Osteoblast (primary cell): ENCODE measurements around the gene HPSE2. TPM values are rescaled to one million over a fixed set of nuclear protein-coding genes. Genes with fewer than 3 reads are reported as not detected.

Source experiments
- DNase-seq: peaks from one replicate; pipeline ENCODE4 v3.0.0; 2011; ENCODE audit warnings: low spot score, mixed read lengths; ENCODE audit not compliant: insufficient read length; ENCODE audit errors: missing footprints
- H2AFZ ChIP-seq: 2 replicates; pipeline ENCODE4 v1.6.0; 2011; ENCODE audit warnings: mild to moderate bottlenecking, low read length
- H3K27ac ChIP-seq: 2 replicates; pipeline ENCODE4 v1.5.1; 2011; ENCODE audit warnings: mild to moderate bottlenecking, low read depth, low read length, moderate library complexity
- H3K27me3 ChIP-seq: 2 replicates; pipeline ENCODE4 v1.6.0; 2012; ENCODE audit warnings: mild to moderate bottlenecking, control low read depth, inconsistent platforms, low read length, moderate library complexity; ENCODE audit not compliant: insufficient read depth
- H3K36me3 ChIP-seq: 2 replicates; pipeline ENCODE4 v1.5.1; 2011; ENCODE audit warnings: mild to moderate bottlenecking, low read length, control low read depth, moderate library complexity; ENCODE audit not compliant: insufficient read depth
- H3K4me1 ChIP-seq: 2 replicates; pipeline ENCODE4 v1.5.1; 2011; ENCODE audit warnings: mild to moderate bottlenecking, low read length, control low read depth, moderate library complexity; ENCODE audit not compliant: insufficient read depth
- H3K4me2 ChIP-seq: 2 replicates; pipeline ENCODE4 v1.6.0; 2011; ENCODE audit warnings: mild to moderate bottlenecking, low read length; ENCODE audit not compliant: insufficient read depth
- H3K4me3 ChIP-seq: fragments of 200-600 bp; sonication (generic); 3 replicates; pipeline ENCODE4 v1.5.1; 2012; ENCODE audit warnings: mild to moderate bottlenecking, low read length, inconsistent platforms; ENCODE audit not compliant: insufficient read depth
- H3K79me2 ChIP-seq: 2 replicates; pipeline ENCODE4 v1.6.0; 2012; ENCODE audit warnings: mild to moderate bottlenecking, low read length, control low read depth, inconsistent platforms; ENCODE audit not compliant: insufficient read depth
- H3K9me3 ChIP-seq: 2 replicates; pipeline ENCODE4 v1.5.1; 2011; ENCODE audit warnings: low read depth, low read length, control low read depth
- H4K20me1 ChIP-seq: 2 replicates; pipeline ENCODE4 v1.6.0; 2012; ENCODE audit warnings: mild to moderate bottlenecking, low read length, control low read depth; ENCODE audit not compliant: insufficient read depth
- total RNA-seq: library from RNA; depleted of rRNA; stranded (reverse); fragments of >200 nt; gene quantifications from 2 replicates; pipeline ENCODE4 v1.2.3, GENCODE V29; 2012
- TF ChIP-seq, protein P1 (sequence below): IDR thresholded peaks from 2 replicates; pipeline ENCODE4 v1.5.1; 2011; ENCODE audit warnings: mild to moderate bottlenecking, low read depth, low read length, moderate library complexity; ENCODE audit errors: extremely low read depth

HPSE2 gene
- total RNA-seq, 1 donor = not detected

DNA sequence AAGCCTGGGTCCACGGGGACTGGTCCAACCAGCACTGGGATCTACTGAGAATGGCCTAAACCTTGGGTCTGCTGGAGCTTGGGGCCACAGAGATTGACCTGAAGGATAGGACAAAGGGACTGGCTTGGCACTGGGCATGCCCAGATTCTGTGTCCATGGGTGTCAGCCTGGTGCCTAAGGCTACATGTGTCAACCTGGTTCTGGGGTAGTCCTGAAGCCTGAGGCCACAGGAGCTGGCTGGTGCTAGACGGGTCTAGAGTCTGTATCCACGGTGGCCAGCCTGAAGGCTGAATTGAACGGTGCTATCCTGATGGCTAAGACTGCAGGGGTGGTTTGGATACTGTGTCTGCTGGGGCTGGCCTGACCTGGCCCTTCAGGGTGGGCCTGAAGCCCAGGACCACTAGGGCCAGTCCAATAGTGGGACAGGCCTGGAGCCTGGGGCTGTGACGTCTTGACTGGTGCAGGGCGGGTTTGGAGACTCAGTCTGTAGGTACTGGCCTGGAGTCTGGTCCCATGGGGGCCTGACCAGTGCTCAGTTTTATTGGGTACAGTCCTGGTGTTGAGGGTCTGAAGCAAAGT lies 636.5 kb downstream of the HPSE2 start:
- TF ChIP-seq, protein P1, sequence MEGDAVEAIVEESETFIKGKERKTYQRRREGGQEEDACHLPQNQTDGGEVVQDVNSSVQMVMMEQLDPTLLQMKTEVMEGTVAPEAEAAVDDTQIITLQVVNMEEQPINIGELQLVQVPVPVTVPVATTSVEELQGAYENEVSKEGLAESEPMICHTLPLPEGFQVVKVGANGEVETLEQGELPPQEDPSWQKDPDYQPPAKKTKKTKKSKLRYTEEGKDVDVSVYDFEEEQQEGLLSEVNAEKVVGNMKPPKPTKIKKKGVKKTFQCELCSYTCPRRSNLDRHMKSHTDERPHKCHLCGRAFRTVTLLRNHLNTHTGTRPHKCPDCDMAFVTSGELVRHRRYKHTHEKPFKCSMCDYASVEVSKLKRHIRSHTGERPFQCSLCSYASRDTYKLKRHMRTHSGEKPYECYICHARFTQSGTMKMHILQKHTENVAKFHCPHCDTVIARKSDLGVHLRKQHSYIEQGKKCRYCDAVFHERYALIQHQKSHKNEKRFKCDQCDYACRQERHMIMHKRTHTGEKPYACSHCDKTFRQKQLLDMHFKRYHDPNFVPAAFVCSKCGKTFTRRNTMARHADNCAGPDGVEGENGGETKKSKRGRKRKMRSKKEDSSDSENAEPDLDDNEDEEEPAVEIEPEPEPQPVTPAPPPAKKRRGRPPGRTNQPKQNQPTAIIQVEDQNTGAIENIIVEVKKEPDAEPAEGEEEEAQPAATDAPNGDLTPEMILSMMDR = no peak
- H4K20me1 ChIP-seq = no peaks in the 10 kb centered on the region
- no peaks in the 10 kb centered on the region for H3K4me1 ChIP-seq
- no peak overlapping the region for H3K4me3 ChIP-seq
- H3K36me3 ChIP-seq = no peaks in the 10 kb centered on the region
- no peaks in the 10 kb centered on the region for H3K79me2 ChIP-seq
- no peak overlapping the region for H3K27ac ChIP-seq
- H3K4me2 ChIP-seq = no peak overlapping the region
- H2AFZ ChIP-seq = no peak overlapping the region
- no peaks in the 10 kb centered on the region for H3K27me3 ChIP-seq
- no peak for DNase-seq
- H3K9me3 ChIP-seq = no peaks in the 10 kb centered on the region

DNA sequence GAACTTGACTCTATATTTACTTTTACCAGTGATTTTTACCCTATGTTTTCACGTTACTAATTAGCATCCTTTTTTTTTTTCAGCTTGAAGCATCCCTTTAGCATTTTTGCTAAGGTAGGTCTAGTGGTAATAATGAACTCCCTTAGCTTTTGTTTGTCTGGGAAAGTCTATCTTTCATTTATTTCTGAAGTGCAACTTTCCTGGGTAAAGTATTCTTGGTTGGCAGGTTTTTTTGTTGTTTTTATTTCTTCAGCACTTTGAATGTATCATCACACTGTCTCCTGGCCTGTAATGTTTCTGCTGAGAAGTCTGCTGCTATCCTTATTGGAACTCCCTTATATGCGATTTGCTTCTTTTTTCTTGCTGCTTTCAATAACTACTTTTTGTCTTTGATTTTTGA lies 639.2 kb downstream of the HPSE2 start:
- Histone ChIP-seq H3K9me3 (no peaks in the 10 kb centered on the region), H3K4me1 (no peaks in the 10 kb centered on the region), H3K36me3 (no peaks in the 10 kb centered on the region), H3K4me2 (no peak overlapping the region), H3K27ac (no peak overlapping the region), H2AFZ (no peak overlapping the region), H3K79me2 (no peaks in the 10 kb centered on the region), H3K4me3 (no peak overlapping the region), H3K27me3 (no peaks in the 10 kb centered on the region), H4K20me1 (no peaks in the 10 kb centered on the region)
- no peak for DNase-seq
- TF ChIP-seq, protein P1 = no peak

DNA sequence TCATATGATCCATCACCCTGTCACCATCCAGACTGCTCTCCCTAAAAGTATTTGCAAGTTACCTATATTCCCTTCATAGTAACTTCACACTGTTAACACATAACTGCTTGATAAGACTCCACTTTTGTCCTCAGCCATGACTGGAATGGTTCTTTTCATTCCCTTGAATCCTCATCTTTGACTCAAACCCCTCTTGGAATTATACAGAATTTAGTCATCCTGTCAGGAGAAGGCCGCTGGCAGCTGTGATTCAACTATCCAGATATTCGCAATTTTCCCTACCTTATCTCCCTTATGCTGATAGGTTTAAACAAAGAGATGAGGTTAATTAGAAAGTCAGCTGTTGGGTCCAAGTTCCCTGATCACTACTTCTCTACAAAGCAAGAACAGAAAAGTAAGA lies 646.0 kb downstream of the HPSE2 start:
- H2AFZ ChIP-seq = no peak overlapping the region
- no peak overlapping the region for H3K27ac ChIP-seq
- H3K4me2 ChIP-seq = no peak overlapping the region
- no peaks in the 10 kb centered on the region for H4K20me1 ChIP-seq
- H3K36me3 ChIP-seq = no peaks in the 10 kb centered on the region
- no peak overlapping the region for H3K4me3 ChIP-seq
- no peak for DNase-seq
- H3K79me2 ChIP-seq = no peaks in the 10 kb centered on the region
- TF ChIP-seq, protein P1 = no peak
- H3K9me3 ChIP-seq = no peaks in the 10 kb centered on the region
- H3K4me1 ChIP-seq = no peaks in the 10 kb centered on the region
- no peaks in the 10 kb centered on the region for H3K27me3 ChIP-seq

DNA sequence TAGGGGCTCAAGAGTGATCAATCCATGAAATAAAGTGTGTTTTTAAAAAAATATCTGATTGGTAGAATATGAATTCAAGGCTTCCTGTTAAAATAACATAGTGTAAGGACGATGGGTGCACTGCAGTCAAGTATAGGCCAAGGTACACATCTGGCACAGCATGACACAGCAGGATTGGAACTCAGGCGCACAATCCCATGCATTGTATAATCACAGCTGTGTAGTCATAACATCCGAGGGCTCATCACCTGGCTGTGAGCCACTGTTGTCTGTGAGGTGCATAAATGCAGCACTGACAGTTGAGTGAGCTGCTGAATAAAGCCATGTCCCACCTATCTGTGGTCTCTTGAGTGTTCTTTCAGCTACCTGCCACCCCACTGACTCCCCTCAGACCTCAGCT lies 646.6 kb downstream of the HPSE2 start:
- no peaks in the 10 kb centered on the region for H4K20me1 ChIP-seq
- H3K4me3 ChIP-seq = no peak overlapping the region
- H3K4me2 ChIP-seq = no peak overlapping the region
- H3K79me2 ChIP-seq = no peaks in the 10 kb centered on the region
- H3K4me1 ChIP-seq = no peaks in the 10 kb centered on the region
- no peaks in the 10 kb centered on the region for H3K36me3 ChIP-seq
- TF ChIP-seq, protein P1 = no peak
- H3K27ac ChIP-seq = no peak overlapping the region
- no peaks in the 10 kb centered on the region for H3K9me3 ChIP-seq
- no peak for DNase-seq
- H2AFZ ChIP-seq = no peak overlapping the region
- no peaks in the 10 kb centered on the region for H3K27me3 ChIP-seq
